Keratinocyte (primary cell): ENCODE data around the gene FAT4. TPM values are rescaled to one million over a fixed set of nuclear protein-coding genes. Genes with fewer than 3 reads are reported as not detected.

Source experiments
- DNase-seq: peaks from one replicate; pipeline ENCODE4 v3.0.0-alpha.2; 2011; ENCODE audit warnings: low read depth, missing footprints, low spot score
- FAIRE-seq: peaks from 2 replicates; lab custom pipeline; 2011; peaks lifted over from hg19 to GRCh38; lab: Jason Lieb, UNC
- H2AFZ ChIP-seq: 2 replicates; pipeline ENCODE4 v1.6.0; 2012; ENCODE audit warnings: low read length, control low read depth, inconsistent platforms; ENCODE audit not compliant: control insufficient read depth
- H3K27ac ChIP-seq: 2 replicates; pipeline ENCODE4 v1.5.1; 2011; ENCODE audit warnings: low read length; ENCODE audit not compliant: control insufficient read depth, insufficient read depth
- H3K27me3 ChIP-seq: 3 replicates; pipeline ENCODE4 v1.6.0; 2011; ENCODE audit warnings: low read length; ENCODE audit not compliant: control insufficient read depth, insufficient read depth; ENCODE audit errors: extremely low read depth
- H3K36me3 ChIP-seq, 2 experiments: 2 replicates in 1 of 2; 3 replicates in 1 of 2; pipeline ENCODE4 v1.5.1; 2011; ENCODE audit warnings: low read length in 2 of 2, mild to moderate bottlenecking in 1 of 2; ENCODE audit not compliant: control insufficient read depth in 2 of 2, insufficient read depth in 2 of 2; ENCODE audit errors: extremely low read depth in 1 of 2
- H3K4me1 ChIP-seq: 3 replicates; pipeline ENCODE4 v1.5.1; 2011; ENCODE audit warnings: low read length; ENCODE audit not compliant: control insufficient read depth, insufficient read depth; ENCODE audit errors: extremely low read depth
- H3K4me2 ChIP-seq: 3 replicates; pipeline ENCODE4 v1.6.0; 2011; ENCODE audit warnings: low read depth, low read length; ENCODE audit not compliant: control insufficient read depth, insufficient read depth; ENCODE audit errors: extremely low read depth
- H3K4me3 ChIP-seq, 3 experiments: fragments of 200-600 bp in 1 of 3; sonication (generic) in 1 of 3; 2 replicates in 2 of 3; 3 replicates in 1 of 3; pipeline ENCODE4 v1.5.1; 2011 to 2016; ENCODE audit warnings: low read length in 3 of 3, mild to moderate bottlenecking in 3 of 3, control low read depth in 2 of 3, inconsistent platforms in 1 of 3, low read depth in 1 of 3, mixed read lengths in 1 of 3, mixed run types in 1 of 3, moderate library complexity in 1 of 3; ENCODE audit not compliant: control insufficient read depth in 2 of 3, insufficient read depth in 2 of 3; ENCODE audit errors: extremely low read depth in 1 of 3
- H3K79me2 ChIP-seq: 2 replicates; pipeline ENCODE4 v1.6.0; 2012; ENCODE audit warnings: low read length; ENCODE audit not compliant: control insufficient read depth, insufficient read depth
- H3K9ac ChIP-seq: 3 replicates; pipeline ENCODE4 v1.6.0; 2011; ENCODE audit warnings: low read length; ENCODE audit not compliant: control insufficient read depth, insufficient read depth; ENCODE audit errors: extremely low read depth
- H3K9me1 ChIP-seq: 3 replicates; pipeline ENCODE4 v1.6.0; 2011; ENCODE audit warnings: low read length; ENCODE audit not compliant: control insufficient read depth, insufficient read depth; ENCODE audit errors: extremely low read depth
- H3K9me3 ChIP-seq: 2 replicates; pipeline ENCODE4 v1.5.1; 2012; ENCODE audit warnings: low read depth, low read length; ENCODE audit not compliant: control insufficient read depth
- H4K20me1 ChIP-seq: 3 replicates; pipeline ENCODE4 v1.6.0; 2011; ENCODE audit warnings: low read length; ENCODE audit not compliant: control insufficient read depth, insufficient read depth; ENCODE audit errors: extremely low read depth
- CTCF ChIP-seq, 3 experiments: IDR thresholded peaks in 1 of 3; conservative IDR thresholded peaks in 1 of 3; optimal IDR thresholded peaks in 1 of 3; 2 replicates in 2 of 3; 3 replicates in 1 of 3; pipeline versions ENCODE3 to v1.5.1; 2011; ENCODE audit warnings: low read length in 3 of 3, mild to moderate bottlenecking in 3 of 3, moderate library complexity in 2 of 3, control low read depth in 1 of 3, inconsistent platforms in 1 of 3; ENCODE audit not compliant: insufficient read depth in 2 of 3; ENCODE audit errors: extremely low read depth in 1 of 3
- EZH2 ChIP-seq: IDR thresholded peaks from one replicate; pipeline ENCODE4 v1.6.1; 2012; ENCODE audit warnings: inconsistent platforms, mild to moderate bottlenecking, low read length, moderate library complexity
- dilution Hi-C: fragments of 300-500 bp; cut with MboI; formaldehyde crosslinking; loops from one replicate; pipeline ENCODE4 v1.7.0; 2020; ENCODE audit warnings: low sequenced_read_pairs; ENCODE audit not compliant: extremely low pct_ligation_motif_present
- polyA plus RNA-seq, 5 experiments: library from polyadenylated mRNA; depleted of rRNA in 3 of 5; stranded (reverse) in 3 of 5; stranded (forward) in 1 of 5; unstranded in 1 of 5; fragments of >200 nt; gene quantifications; 1 replicate in 1 of 5; 2 replicates in 3 of 5; 3 replicates in 1 of 5; pipeline versions ENCODE4 v1.2.1 to v1.2.3, GENCODE V29; 2011 to 2012; ENCODE audit warnings: missing spikeins in 2 of 5, low read depth in 1 of 5, low replicate concordance in 1 of 5

The FAT4 gene
- polyA plus RNA-seq, 1 donor (not counting 4 experiments of a cell fraction or from before 2014, with no cell fraction given) = 1.6 TPM

GRCh38 chr4:125334926-125335325 is 20.2 kb downstream of the FAT4 start:
- no peaks in the 10 kb centered on the region for H3K36me3 ChIP-seq
- DNase-seq = no peak
- H4K20me1 ChIP-seq = no peaks in the 10 kb centered on the region
- no peak for FAIRE-seq
- H3K4me1 ChIP-seq = no peaks in the 10 kb centered on the region
- TF ChIP-seq CTCF (optimal IDR thresholded peaks at IDR 0.05 in 1 of 3, IDR thresholded peaks at IDR 0.05 in 1 of 3, conservative IDR thresholded peaks at IDR 0.05 in 1 of 3; ENCODE audit: extremely low read depth in 1 of 3, insufficient read depth in 2 of 3, low read length in 3 of 3) (no peak), EZH2 (no peak)
- H3K4me3 ChIP-seq = no peak overlapping the region
- H3K79me2 ChIP-seq = no peaks in the 10 kb centered on the region
- H3K9ac ChIP-seq = no peak overlapping the region
- H2AFZ ChIP-seq = no peak overlapping the region
- no peak overlapping the region for H3K27ac ChIP-seq
- no peaks in the 10 kb centered on the region for H3K9me3 ChIP-seq
- H3K4me2 ChIP-seq = no peak overlapping the region
- H3K9me1 ChIP-seq = no peaks in the 10 kb centered on the region
- dilution Hi-C loops = no loop called here
- H3K27me3 ChIP-seq = no peaks in the 10 kb centered on the region

- dilution Hi-C loops = no loop called here
- no peak for FAIRE-seq
Observed at GRCh38 chr4:125338814-125339213, 24.1 kb downstream of the FAT4 start.

More at GRCh38 chr4:125338814-125339213, 24.1 kb downstream of the FAT4 start:
- Histone ChIP-seq H3K27me3 (no peaks in the 10 kb centered on the region), H3K79me2 (no peaks in the 10 kb centered on the region), H3K4me3 (no peak overlapping the region), H3K4me2 (no peak overlapping the region), H3K9me3 (no peaks in the 10 kb centered on the region), H3K36me3 (no peaks in the 10 kb centered on the region), H3K4me1 (no peaks in the 10 kb centered on the region), H3K27ac (no peak overlapping the region), H2AFZ (no peak overlapping the region), H4K20me1 (no peaks in the 10 kb centered on the region), H3K9me1 (no peaks in the 10 kb centered on the region), H3K9ac (no peak overlapping the region)
- DNase-seq = no peak
- TF ChIP-seq CTCF (optimal IDR thresholded peaks at IDR 0.05 in 1 of 3, IDR thresholded peaks at IDR 0.05 in 1 of 3, conservative IDR thresholded peaks at IDR 0.05 in 1 of 3; ENCODE audit: extremely low read depth in 1 of 3, insufficient read depth in 2 of 3, low read length in 3 of 3) (no peak), EZH2 (no peak)
